GM10266 (cell line): ENCODE data around the gene SHISA6.

Experiments used
- DNase-seq: peaks from one replicate; pipeline ENCODE4 v3.0.0; 2012; ENCODE audit errors: extremely low spot score
- CTCF ChIP-seq: IDR thresholded peaks from 2 replicates; pipeline ENCODE4 v1.5.1; 2012; ENCODE audit warnings: mild to moderate bottlenecking, low read depth; ENCODE audit not compliant: control insufficient read depth, insufficient read depth; ENCODE audit errors: missing control alignments

Gene SHISA6

GRCh38 chr17:11244776-11245175, 3.8 kb downstream of the SHISA6 start:
- no peak for TF ChIP-seq CTCF
- no peak for DNase-seq

GRCh38 chr17:11245187-11245586, 4.2 kb downstream of the SHISA6 start:
- TF ChIP-seq CTCF, result no peak
- DNase-seq, result no peak

- TF ChIP-seq CTCF, result no peak
- no peak for DNase-seq
Observed at GRCh38 chr17:11245791-11246190, 4.8 kb downstream of the SHISA6 start.

GRCh38 chr17:11250161-11250560, 9.1 kb downstream of the SHISA6 start:
- no peak for DNase-seq
- TF ChIP-seq CTCF, result no peak

- TF ChIP-seq CTCF, result no peak
- no peak for DNase-seq
Observed at GRCh38 chr17:11251561-11252107, 10.6 kb downstream of the SHISA6 start.

GRCh38 chr17:11252146-11252545, 11.1 kb downstream of the SHISA6 start:
- TF ChIP-seq CTCF, result no peak

GRCh38 chr17:11256877-11257276, 15.9 kb downstream of the SHISA6 start:
- no peak for DNase-seq
- no peak for TF ChIP-seq CTCF

More at GRCh38 chr17:11252146-11252545, 11.1 kb downstream of the SHISA6 start:
- no peak for DNase-seq
